Measurements from ENCODE around the gene PPP2R5A.

Gene PPP2R5A

GRCh38 chr1:212351588-212352362 is 66.6 kb downstream of the PPP2R5A start:
- ATAC-seq (replicated peaks; ENCODE audit: extremely low read depth, poor library complexity, severe bottlenecking), result no peak

GRCh38 chr1:212353181-212353580 is 68.0 kb downstream of the PPP2R5A start:
- no peak overlapping the region for H3K4me3 Mint-ChIP-seq
- H3K4me1 Mint-ChIP-seq, result no peaks in the 10 kb centered on the region
- peaks cover 52% of the 10 kb centered on the region for H3K36me3 Mint-ChIP-seq (ENCODE audit: insufficient read depth)
- no peaks in the 10 kb centered on the region for H3K9me3 Mint-ChIP-seq
- H3K27me3 Mint-ChIP-seq, result no peaks in the 10 kb centered on the region
- peak overlapping the region; percentile 24 for H3K27ac Mint-ChIP-seq (ENCODE audit: low read depth)
- ATAC-seq (replicated peaks; ENCODE audit: extremely low read depth, poor library complexity, severe bottlenecking) (no peak), DNase-seq (ENCODE audit: low spot score in 2 of 2) (no peak)

More at GRCh38 chr1:212351588-212352362, 66.6 kb downstream of the PPP2R5A start:
- peaks cover 52% of the 10 kb centered on the region for H3K36me3 Mint-ChIP-seq (ENCODE audit: insufficient read depth)
- no peaks in the 10 kb centered on the region for H3K27me3 Mint-ChIP-seq
- H3K27ac Mint-ChIP-seq (ENCODE audit: low read depth), result no peak overlapping the region
- DNase-seq (ENCODE audit: low spot score in 2 of 2), result no peak
- no peaks in the 10 kb centered on the region for H3K4me1 Mint-ChIP-seq
- no peak overlapping the region for H3K4me3 Mint-ChIP-seq
- no peaks in the 10 kb centered on the region for H3K9me3 Mint-ChIP-seq

- no peak overlapping the region for H3K4me3 Mint-ChIP-seq
- no peaks in the 10 kb centered on the region for H3K27me3 Mint-ChIP-seq
- ATAC-seq (replicated peaks; ENCODE audit: extremely low read depth, poor library complexity, severe bottlenecking) (no peak), DNase-seq (ENCODE audit: low spot score in 2 of 2) (no peak)
- H3K27ac Mint-ChIP-seq (ENCODE audit: low read depth), result peak overlapping the region; percentile 11
- H3K9me3 Mint-ChIP-seq, result no peaks in the 10 kb centered on the region
- H3K4me1 Mint-ChIP-seq, result no peaks in the 10 kb centered on the region
- H3K36me3 Mint-ChIP-seq (ENCODE audit: insufficient read depth), result peaks cover 52% of the 10 kb centered on the region
These were observed 69.3 kb downstream of the PPP2R5A start for GRCh38 chr1:212354464-212354863.

GRCh38 chr1:212355230-212355969 is 70.2 kb downstream of the PPP2R5A start:
- H3K27ac Mint-ChIP-seq (ENCODE audit: low read depth), result no peak overlapping the region
- peaks cover 51% of the 10 kb centered on the region for H3K36me3 Mint-ChIP-seq (ENCODE audit: insufficient read depth)

GRCh38 chr1:212359794-212360479 is 74.7 kb downstream of the PPP2R5A start:
- Mint-ChIP-seq H3K4me1 (peaks cover 6% of the 10 kb centered on the region), H3K4me3 (no peak overlapping the region), H3K36me3 (ENCODE audit: insufficient read depth) (peaks cover 32% of the 10 kb centered on the region), H3K27me3 (no peaks in the 10 kb centered on the region), H3K27ac (ENCODE audit: low read depth) (peak overlapping the region; percentile 44), H3K9me3 (no peaks in the 10 kb centered on the region)
- DNase-seq (ENCODE audit: low spot score in 2 of 2) (no peak), ATAC-seq (replicated peaks; ENCODE audit: extremely low read depth, poor library complexity, severe bottlenecking) (no peak)

More at GRCh38 chr1:212355230-212355969, 70.2 kb downstream of the PPP2R5A start:
- ATAC-seq (replicated peaks; ENCODE audit: extremely low read depth, poor library complexity, severe bottlenecking), result no peak
- Mint-ChIP-seq H3K4me1 (peaks cover 5% of the 10 kb centered on the region), H3K9me3 (no peaks in the 10 kb centered on the region), H3K4me3 (no peak overlapping the region), H3K27me3 (no peaks in the 10 kb centered on the region)
- no peak for DNase-seq (ENCODE audit: low spot score in 2 of 2)

- DNase-seq (ENCODE audit: low spot score in 2 of 2) (no peak), ATAC-seq (replicated peaks; ENCODE audit: extremely low read depth, poor library complexity, severe bottlenecking) (no peak)
- H3K9me3 Mint-ChIP-seq, result no peaks in the 10 kb centered on the region
- H3K4me3 Mint-ChIP-seq, result no peak overlapping the region
- H3K4me1 Mint-ChIP-seq, result peaks cover 9% of the 10 kb centered on the region
- no peaks in the 10 kb centered on the region for H3K27me3 Mint-ChIP-seq
- peaks cover 37% of the 10 kb centered on the region for H3K36me3 Mint-ChIP-seq (ENCODE audit: insufficient read depth)
- H3K27ac Mint-ChIP-seq (ENCODE audit: low read depth), result no peak overlapping the region
These were observed 79.8 kb downstream of the PPP2R5A start for GRCh38 chr1:212364985-212365384.

- DNase-seq (ENCODE audit: low spot score in 2 of 2), result no peak
- Mint-ChIP-seq H3K27ac (ENCODE audit: low read depth) (peak overlapping the region; percentile 14), H3K4me1 (peaks cover 4% of the 10 kb centered on the region), H3K27me3 (no peaks in the 10 kb centered on the region), H3K36me3 (ENCODE audit: insufficient read depth) (peaks cover 30% of the 10 kb centered on the region), H3K4me3 (no peak overlapping the region), H3K9me3 (no peaks in the 10 kb centered on the region)
- no peak for ATAC-seq (replicated peaks; ENCODE audit: extremely low read depth, poor library complexity, severe bottlenecking)
These were observed 81.7 kb downstream of the PPP2R5A start for GRCh38 chr1:212366901-212367300.

- Mint-ChIP-seq H3K27ac (ENCODE audit: low read depth) (no peak overlapping the region), H3K4me1 (peaks cover 4% of the 10 kb centered on the region), H3K9me3 (no peaks in the 10 kb centered on the region), H3K27me3 (no peaks in the 10 kb centered on the region), H3K4me3 (no peak overlapping the region), H3K36me3 (ENCODE audit: insufficient read depth) (peaks cover 34% of the 10 kb centered on the region)
- ATAC-seq (replicated peaks; ENCODE audit: extremely low read depth, poor library complexity, severe bottlenecking) (peak; percentile 32), DNase-seq (ENCODE audit: low spot score in 2 of 2) (no peak)
These were observed 82.4 kb downstream of the PPP2R5A start for GRCh38 chr1:212367474-212368072.

- peaks cover 37% of the 10 kb centered on the region for H3K36me3 Mint-ChIP-seq (ENCODE audit: insufficient read depth)
- H3K4me1 Mint-ChIP-seq, result peaks cover 4% of the 10 kb centered on the region
- ATAC-seq (replicated peaks; ENCODE audit: extremely low read depth, poor library complexity, severe bottlenecking) (peak; percentile 76), DNase-seq (ENCODE audit: low spot score in 2 of 2) (peak in 1 of 2 donors; percentile 44)
- no peak overlapping the region for H3K4me3 Mint-ChIP-seq
- no peaks in the 10 kb centered on the region for H3K27me3 Mint-ChIP-seq
- H3K27ac Mint-ChIP-seq (ENCODE audit: low read depth), result no peak overlapping the region
- H3K9me3 Mint-ChIP-seq, result no peaks in the 10 kb centered on the region
These were observed 82.9 kb downstream of the PPP2R5A start for GRCh38 chr1:212368073-212368484.

- H3K4me1 Mint-ChIP-seq, result no peaks in the 10 kb centered on the region
- H3K4me3 Mint-ChIP-seq, result no peak overlapping the region
- ATAC-seq (replicated peaks; ENCODE audit: extremely low read depth, poor library complexity, severe bottlenecking) (no peak), DNase-seq (ENCODE audit: low spot score in 2 of 2) (no peak)
- H3K27ac Mint-ChIP-seq (ENCODE audit: low read depth), result no peak overlapping the region
- H3K36me3 Mint-ChIP-seq (ENCODE audit: insufficient read depth), result peaks cover 26% of the 10 kb centered on the region
- no peaks in the 10 kb centered on the region for H3K27me3 Mint-ChIP-seq
- H3K9me3 Mint-ChIP-seq, result no peaks in the 10 kb centered on the region
These were observed 90.8 kb downstream of the PPP2R5A start for GRCh38 chr1:212375986-212376385.

GRCh38 chr1:212377644-212378043 is 92.4 kb downstream of the PPP2R5A start:
- ATAC-seq (replicated peaks; ENCODE audit: extremely low read depth, poor library complexity, severe bottlenecking) (no peak), DNase-seq (ENCODE audit: low spot score in 2 of 2) (no peak)
- Mint-ChIP-seq H3K4me3 (no peak overlapping the region), H3K27ac (ENCODE audit: low read depth) (no peak overlapping the region), H3K27me3 (no peaks in the 10 kb centered on the region), H3K9me3 (no peaks in the 10 kb centered on the region), H3K36me3 (ENCODE audit: insufficient read depth) (peaks cover 22% of the 10 kb centered on the region), H3K4me1 (no peaks in the 10 kb centered on the region)

GRCh38 chr1:212379366-212379765 is 94.2 kb downstream of the PPP2R5A start:
- no peak for DNase-seq (ENCODE audit: low spot score in 2 of 2)
- Mint-ChIP-seq H3K4me1 (no peaks in the 10 kb centered on the region), H3K4me3 (no peak overlapping the region), H3K36me3 (ENCODE audit: insufficient read depth) (peaks cover 18% of the 10 kb centered on the region), H3K27me3 (no peaks in the 10 kb centered on the region), H3K9me3 (no peaks in the 10 kb centered on the region), H3K27ac (ENCODE audit: low read depth) (no peak overlapping the region)
- ATAC-seq (replicated peaks; ENCODE audit: extremely low read depth, poor library complexity, severe bottlenecking), result no peak
